Effector CD8-positive, alpha-beta T cell (primary cell): ENCODE data around the gene ZNF786.
"Not testable (repeated sequence)": the region's sequence is repeated elsewhere in the genome, so short reads cannot be mapped to it uniquely, and the experiment has no call there.

Experiments
- DNase-seq: peaks from one replicate; lab custom pipeline; 2025; lab: John Stamatoyannopoulos, UW
- total RNA-seq, 4 experiments: gene quantifications; one replicate each; lab custom pipeline; 2026; lab: John Stamatoyannopoulos, UW

ZNF786 gene
- total RNA-seq: 24.1 to 36.6 (median 28.2) reads per million in 4 experiments

DNA sequence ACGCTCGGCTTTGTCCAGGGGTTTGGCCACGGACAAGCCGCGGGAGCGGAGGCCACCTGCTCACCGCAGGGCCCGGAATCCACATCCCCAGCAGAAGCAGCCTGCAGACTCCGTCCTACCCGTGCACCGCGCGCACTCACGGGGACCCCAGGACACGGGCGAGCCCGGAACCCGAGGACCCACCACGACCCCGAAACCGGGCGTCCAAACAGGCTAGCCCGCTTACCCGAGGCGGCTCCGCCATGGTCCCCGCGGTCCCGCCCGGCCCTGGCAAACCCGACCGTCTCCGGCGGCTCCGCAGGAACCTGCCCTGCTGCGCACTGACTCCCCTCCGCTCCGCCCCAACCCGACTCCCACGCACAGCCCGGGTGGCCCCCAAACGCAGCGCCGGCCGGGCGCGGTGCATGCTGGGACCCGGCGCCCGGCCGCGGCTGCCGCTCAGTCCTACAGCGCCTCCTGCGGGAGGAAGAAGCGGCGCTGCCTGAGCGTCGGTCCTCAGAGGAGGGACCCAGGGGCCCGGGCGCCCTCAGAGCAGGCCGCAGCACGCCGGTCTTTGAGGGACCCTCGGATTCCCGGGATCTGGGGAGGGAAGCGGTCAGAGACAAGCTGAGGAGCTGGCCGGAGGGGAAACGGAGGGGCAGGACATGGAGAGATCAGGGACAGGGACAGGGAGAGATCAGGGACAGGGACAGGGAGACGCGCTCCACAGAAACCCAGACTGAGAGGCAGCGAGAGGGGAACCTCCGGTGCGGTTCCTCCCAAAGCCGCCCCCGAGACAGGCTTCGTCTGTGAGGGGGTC, at the start of gene ZNF786:
Gene ZNF786, minus strand, starts transcription at position 322 of the 799 bp plus-strand sequence. Its CDS starts 78 bp downstream, at position 244.
- peak; percentile 81 for DNase-seq

DNA sequence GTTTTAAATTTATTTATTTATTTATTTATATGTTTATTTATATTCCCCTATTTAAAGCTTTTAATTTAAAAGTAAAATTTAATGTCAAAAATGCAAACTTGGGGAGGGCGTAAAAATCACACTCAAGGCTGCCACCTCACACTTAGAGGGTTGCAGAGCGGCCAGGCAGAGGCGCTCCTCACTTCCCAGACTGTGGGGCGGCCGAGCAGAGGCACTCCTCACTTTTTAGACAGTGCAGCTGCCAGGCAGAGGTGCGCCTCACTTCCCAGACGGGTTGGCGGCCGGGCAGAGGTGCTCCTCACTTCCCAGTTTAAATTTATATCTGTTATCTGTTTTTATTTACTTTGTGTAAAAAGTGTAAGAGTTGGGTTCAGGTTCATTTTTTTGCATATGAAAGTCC, 45.6 kb upstream of the ZNF786 start:
- DNase-seq: no peak

DNA sequence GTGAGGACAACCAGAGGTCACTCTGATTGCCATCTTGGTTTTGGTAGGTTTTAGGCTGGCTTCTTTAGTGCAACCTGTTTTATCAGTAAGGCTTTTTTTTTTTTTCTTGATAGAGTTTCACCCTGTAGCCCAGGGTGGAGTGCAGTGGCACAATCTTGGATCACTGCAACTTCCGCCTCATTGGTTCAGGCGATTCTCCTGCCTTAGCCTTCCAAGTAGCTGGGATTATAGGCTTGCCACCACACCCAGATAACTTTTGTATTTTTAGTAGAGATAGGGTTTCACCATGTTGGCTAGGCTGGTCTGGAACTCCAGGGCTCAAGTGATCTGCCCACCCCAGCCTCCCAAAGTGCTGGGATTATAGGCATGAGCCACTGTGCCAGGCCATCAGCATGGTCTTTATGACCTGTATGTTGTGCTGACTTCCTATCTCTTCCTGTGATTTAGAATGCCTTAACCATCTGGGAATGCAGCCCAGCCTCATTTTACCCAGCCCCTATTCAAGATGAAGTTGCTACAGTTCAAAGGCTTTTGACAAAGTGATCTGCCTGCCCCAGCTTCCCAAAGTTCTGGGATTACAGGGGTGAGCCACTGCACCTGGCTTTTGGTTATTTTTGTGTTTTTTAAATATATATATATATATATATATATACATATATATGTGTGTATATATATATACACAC, 42.7 kb upstream of the ZNF786 start:
- DNase-seq: no peak

GRCh38 chr7:149130572-149131198, 40.2 kb upstream of the ZNF786 start:
- no peak for DNase-seq

- DNase-seq: peak; percentile 13
Observed at GRCh38 chr7:149126662-149127266, 36.2 kb upstream of the ZNF786 start.

GRCh38 chr7:149125863-149126661, 35.5 kb upstream of the ZNF786 start, which contains the start of gene ZNF425:
ZNF425 (minus strand) TSS chr7:149126324; CDS start chr7:149126213, 111 bp downstream.
- peak; percentile 91 for DNase-seq

GRCh38 chr7:149125189-149125862, 34.8 kb upstream of the ZNF786 start:
- DNase-seq: no peak

DNA sequence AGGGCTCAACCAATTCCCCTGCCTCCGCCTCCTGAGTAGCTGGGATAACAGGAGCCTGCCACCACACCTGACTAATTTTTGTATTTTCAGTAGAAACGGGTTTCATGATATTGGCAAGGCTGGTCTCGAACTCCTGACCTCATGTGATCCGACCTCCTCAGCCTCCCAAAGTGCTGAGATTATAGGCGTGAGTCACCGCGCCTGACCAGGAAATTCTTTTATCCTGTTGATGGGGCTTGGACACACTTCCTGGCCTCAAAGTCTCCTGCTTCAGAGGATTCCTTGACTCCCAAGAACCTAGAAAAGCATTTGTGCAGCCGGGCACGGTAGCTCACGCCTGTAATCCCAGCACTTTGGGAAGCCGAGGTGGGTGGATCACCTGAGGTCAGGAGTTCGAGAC, 19.5 kb upstream of the ZNF786 start:
- no peak for DNase-seq

GRCh38 chr7:149104749-149105148, 14.2 kb upstream of the ZNF786 start:
- DNase-seq: no peak

DNA sequence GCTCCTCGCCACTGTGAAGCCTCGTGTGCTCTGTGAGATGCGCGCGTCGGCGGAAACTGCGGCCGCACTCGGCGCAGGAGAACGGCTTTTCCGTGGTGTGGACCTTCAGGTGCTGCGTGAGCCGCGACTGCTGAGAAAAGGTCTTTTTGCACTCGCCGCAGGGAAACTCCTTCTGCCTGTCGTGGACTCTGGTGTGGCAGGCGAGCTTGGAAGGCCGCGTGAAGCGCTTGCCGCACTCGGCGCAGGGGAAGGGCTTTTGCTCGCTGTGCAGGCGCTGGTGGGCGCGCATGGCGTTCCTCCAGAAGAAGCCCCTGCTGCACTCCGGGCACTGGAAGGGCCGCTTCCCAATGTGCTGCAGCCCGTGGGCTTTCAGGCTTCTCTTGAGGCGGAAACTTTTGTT, 13.7 kb upstream of the ZNF786 start:
- DNase-seq: no peak

- no peak for DNase-seq
Observed at GRCh38 chr7:149103424-149103823, 12.9 kb upstream of the ZNF786 start.

GRCh38 chr7:149102666-149103065, 12.1 kb upstream of the ZNF786 start:
- no peak for DNase-seq

- no peak for DNase-seq
Observed at GRCh38 chr7:149100821-149101220, 10.3 kb upstream of the ZNF786 start.

DNA sequence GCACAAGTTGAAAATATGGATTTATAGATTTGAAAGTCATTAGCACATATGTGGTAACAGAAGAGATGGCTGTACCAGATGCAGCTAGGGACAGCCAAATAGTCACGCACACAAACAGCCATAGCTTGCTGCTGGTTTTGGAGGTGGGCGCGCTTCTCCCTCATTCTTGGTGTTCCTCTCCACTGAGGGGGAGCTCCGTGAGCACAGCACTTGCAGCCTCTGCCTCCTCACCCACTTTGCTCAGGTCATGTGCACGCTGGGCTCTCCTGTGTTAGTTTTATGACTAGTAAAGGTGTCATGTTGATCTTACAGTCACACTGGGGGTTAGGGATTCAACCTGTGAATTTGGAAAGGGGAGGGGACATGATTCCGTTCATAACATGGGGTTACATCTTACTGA, 8.5 kb upstream of the ZNF786 start:
- no peak for DNase-seq

DNA sequence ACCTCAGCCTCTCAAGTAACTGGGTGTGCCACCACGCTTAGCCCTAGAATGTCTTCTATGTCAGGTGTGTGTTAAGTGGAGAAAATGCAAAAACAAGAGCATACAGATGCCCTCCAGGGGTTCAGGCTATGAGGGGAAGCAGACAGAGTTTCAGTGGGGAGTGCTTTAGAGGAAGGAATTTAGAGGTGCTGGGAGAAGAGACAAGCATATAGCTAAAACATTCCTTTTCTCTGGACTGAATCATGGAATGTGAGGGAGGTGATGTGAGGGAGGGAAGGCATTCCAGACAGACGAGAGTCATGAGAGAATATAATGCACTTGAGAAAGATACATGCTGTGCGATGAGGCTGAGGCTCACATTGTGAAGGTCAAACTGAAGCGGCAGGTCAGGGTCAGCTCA, 6.6 kb upstream of the ZNF786 start:
- no peak for DNase-seq

GRCh38 chr7:149093228-149093627, 2.7 kb upstream of the ZNF786 start:
- no peak for DNase-seq

- DNase-seq: not testable (repeated sequence)
Observed at GRCh38 chr7:149092244-149092643, 1.7 kb upstream of the ZNF786 start.

DNA sequence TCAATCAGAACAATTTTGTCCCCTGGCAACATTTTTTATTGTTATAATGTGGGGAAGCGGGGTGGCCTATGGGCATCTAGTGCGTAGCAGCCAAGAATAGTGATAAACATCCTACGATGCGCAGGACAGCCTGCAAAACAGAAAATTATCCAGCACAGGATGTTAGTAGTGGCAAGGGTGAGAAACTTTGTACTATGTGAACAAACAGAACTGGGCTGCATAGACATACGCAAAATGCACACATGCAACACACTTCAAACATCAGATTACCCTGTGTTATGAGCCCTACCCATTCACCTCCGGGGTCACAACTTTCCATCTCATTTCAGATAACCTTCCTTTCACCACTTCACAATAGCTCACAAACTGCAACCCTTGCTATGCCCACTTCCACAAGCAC, 3.1 kb downstream of the ZNF786 start:
- DNase-seq: no peak

- no peak for DNase-seq
Observed at GRCh38 chr7:149085866-149086265, 4.7 kb downstream of the ZNF786 start.

DNA sequence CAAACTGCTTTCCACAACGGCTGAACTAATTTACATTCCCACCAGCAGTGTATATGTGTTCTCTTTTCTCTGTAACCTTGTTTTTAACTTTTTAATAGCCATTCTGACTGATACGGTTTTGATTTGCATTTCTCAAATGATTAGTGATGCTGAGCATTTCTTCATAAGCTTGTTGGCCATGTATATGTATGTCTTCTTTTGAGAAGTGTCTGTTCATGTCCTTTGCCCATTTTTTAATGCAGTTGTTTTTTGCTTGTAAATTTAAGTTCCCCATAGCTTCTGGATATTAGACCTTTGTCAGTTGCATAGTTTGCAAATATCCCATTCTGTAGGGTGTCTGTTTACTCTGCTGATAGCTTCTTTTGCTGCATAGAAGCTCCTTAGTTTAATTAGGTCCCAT, 6.1 kb downstream of the ZNF786 start:
- no peak for DNase-seq

GRCh38 chr7:149081914-149082313, 8.6 kb downstream of the ZNF786 start:
- no peak for DNase-seq
